C4-2B (cell line): ENCODE data around the gene ETV6.

Experiments used
- H3K27ac ChIP-seq: fragments of 450-650 bp; 2 replicates; pipeline ENCODE4 v1.5.1; 2017
- ZFX ChIP-seq: fragments of 450-650 bp; IDR thresholded peaks from 2 replicates; pipeline ENCODE4 v1.6.1; 2017
- TF ChIP-seq, protein P1 (sequence below): fragments of 450-650 bp; conservative IDR thresholded peaks from 2 replicates; pipeline ENCODE4 v1.5.1; 2017; ENCODE audit warnings: mild to moderate bottlenecking

The ETV6 gene

DNA sequence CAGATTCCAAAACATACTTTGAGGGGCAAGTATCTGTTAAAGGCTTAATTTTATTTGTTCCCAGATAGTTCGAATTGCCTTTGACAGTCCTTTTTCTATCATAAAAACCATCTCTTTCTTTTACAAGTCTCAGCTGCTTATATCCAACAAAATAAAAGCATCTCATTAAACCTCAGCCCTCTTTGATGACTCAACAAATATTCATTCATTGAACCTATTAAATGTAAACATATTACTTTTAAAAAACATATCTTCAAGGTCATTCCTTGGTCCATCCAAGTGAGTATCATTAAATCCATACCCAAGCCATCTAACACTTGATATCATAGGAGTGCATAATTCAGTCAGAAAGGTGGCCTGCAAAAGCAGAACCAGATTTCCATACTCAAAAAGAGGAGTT, 266.6 kb downstream of the ETV6 start:
- TF ChIP-seq, protein P1, sequence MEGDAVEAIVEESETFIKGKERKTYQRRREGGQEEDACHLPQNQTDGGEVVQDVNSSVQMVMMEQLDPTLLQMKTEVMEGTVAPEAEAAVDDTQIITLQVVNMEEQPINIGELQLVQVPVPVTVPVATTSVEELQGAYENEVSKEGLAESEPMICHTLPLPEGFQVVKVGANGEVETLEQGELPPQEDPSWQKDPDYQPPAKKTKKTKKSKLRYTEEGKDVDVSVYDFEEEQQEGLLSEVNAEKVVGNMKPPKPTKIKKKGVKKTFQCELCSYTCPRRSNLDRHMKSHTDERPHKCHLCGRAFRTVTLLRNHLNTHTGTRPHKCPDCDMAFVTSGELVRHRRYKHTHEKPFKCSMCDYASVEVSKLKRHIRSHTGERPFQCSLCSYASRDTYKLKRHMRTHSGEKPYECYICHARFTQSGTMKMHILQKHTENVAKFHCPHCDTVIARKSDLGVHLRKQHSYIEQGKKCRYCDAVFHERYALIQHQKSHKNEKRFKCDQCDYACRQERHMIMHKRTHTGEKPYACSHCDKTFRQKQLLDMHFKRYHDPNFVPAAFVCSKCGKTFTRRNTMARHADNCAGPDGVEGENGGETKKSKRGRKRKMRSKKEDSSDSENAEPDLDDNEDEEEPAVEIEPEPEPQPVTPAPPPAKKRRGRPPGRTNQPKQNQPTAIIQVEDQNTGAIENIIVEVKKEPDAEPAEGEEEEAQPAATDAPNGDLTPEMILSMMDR: no peak
- TF ChIP-seq ZFX: no peak
- no peak overlapping the region for H3K27ac ChIP-seq

DNA sequence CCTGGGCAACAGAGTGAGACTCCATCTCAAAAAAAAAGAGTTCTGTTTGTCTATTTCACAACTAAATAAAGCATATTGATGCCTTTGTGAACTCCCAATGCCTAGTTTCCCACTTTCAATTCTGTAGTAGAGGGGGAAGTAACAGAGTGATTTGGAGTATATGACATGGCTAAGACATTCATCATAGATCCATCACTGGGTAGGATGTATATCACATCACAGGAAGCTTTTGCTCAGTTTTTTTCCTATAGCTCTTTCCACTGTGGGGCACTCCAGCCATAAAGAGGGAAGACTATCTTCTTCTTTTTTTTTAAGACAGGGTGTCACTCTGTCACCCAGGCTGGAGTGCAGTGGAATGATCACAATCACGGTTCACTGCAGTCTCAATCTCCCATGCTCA, 267.3 kb downstream of the ETV6 start:
- no peak overlapping the region for H3K27ac ChIP-seq
- no peak for TF ChIP-seq ZFX
- TF ChIP-seq, protein P1: no peak

DNA sequence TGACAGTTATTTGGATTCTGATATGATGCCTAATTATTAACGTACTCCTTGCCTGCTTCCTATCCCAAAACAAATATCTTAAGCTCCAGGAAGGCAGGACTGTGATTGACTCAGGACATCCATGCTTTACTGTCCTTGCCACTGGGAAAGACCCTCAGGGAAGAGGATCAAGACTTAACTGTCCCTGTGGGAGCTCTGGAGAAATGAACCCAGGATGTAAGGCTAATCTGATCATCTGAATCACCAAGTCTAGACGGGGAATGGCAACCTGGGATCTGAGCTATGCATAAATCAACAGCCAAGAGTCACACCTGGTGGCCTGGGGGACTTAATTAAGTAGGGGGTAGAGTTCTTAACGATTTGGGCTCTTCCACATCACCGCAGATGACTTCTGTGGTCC, 268.0 kb downstream of the ETV6 start:
- H3K27ac ChIP-seq: no peak overlapping the region

DNA sequence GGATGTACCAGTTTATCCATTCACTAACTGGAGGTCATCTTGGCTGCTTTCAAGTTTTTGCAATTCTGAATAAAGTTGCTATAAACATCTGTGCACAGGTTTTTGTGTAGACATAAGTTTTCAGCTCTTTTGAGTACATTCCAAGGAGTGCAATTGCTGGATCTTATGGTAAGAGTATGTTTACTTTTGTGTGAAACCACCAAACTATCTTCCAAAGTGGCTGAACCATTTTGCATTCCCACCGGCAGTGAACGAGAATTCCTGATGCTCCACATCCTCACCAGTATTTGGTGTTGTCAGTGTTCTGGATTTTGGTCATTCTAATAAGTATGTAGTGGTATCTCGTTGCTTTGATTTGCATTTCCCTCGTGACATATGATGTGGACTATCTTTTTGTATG, 270.8 kb downstream of the ETV6 start:
- TF ChIP-seq, protein P1: no peak
- no peak for TF ChIP-seq ZFX
- H3K27ac ChIP-seq: no peak overlapping the region

More for the DNA sequence above, 268.0 kb downstream of the ETV6 start:
- TF ChIP-seq, protein P1: no peak
- no peak for TF ChIP-seq ZFX

DNA sequence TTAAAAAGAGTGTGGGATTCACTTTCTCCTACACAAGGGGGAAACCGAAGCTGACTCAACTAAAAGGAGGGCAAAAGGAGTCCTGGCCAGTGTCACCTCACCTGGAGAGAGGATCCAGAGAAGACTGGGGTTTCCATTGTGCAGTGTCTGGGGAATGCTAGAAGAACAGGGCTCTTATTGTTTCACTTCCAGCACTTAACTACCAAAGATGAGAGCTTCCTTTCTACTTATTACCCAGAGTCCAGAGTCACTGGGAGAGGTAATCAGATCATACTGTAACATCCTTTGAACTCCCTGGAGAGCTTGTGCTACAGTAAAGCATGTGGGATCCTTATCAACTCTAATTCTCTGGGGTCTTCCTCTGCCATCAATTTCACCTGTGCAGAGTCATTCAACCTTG, 272.9 kb downstream of the ETV6 start:
- H3K27ac ChIP-seq: no peak overlapping the region
- TF ChIP-seq ZFX: no peak
- TF ChIP-seq, protein P1: no peak

DNA sequence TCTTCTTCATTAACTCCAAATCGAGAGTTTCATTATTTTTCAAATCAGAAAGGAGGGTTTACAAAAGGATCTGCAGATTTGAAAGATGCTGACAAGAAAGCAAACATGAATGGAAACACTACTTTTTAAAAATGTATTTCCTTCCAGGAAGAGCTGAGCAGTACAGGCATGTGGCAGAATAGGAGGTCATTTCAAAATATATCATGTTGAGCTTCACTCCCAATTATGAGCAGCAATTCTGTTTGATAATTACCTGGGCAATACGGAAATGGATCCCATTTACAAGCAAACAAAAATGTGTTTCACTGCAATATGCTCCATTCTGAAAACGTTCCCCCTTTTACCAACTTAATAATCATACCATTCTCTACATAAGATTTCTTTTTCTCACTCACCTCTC, 273.6 kb downstream of the ETV6 start:
- no peak for TF ChIP-seq ZFX
- TF ChIP-seq, protein P1: no peak
- no peak overlapping the region for H3K27ac ChIP-seq

DNA sequence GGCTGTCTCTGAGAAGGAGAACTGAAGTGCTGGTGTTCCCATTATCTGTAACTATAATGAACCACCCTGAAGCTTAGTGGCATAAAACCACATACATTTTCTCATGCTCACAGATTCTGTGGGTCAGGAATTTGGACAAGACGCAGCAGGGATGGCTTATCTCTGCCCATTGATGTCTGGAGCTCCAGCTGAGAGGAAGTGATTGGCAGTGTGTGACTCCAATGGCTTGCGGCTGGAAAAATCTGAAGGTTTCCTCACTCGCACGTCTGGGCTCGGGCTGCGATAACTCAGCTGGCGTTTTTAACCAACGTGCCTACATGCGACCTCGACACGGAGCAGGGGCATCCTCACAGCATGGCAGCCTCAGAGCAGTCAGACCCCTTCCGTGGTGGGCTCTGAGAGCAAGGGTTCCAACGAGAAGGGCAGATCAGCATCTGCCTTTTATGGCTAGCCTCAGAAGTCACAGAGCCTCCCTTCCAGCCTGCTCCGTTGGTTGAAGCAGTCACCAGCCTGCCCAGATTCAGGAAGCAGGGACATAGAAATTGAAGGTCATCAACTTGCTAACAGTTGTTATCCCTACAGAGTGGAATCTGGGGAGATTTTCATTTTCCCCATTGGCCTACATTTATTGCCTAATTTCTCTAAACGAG, 277.9 kb downstream of the ETV6 start:
- H3K27ac ChIP-seq: no peak overlapping the region
- no peak for TF ChIP-seq ZFX
- TF ChIP-seq, protein P1: no peak
